ENCODE measurements around the gene LRRD1.

DNA sequence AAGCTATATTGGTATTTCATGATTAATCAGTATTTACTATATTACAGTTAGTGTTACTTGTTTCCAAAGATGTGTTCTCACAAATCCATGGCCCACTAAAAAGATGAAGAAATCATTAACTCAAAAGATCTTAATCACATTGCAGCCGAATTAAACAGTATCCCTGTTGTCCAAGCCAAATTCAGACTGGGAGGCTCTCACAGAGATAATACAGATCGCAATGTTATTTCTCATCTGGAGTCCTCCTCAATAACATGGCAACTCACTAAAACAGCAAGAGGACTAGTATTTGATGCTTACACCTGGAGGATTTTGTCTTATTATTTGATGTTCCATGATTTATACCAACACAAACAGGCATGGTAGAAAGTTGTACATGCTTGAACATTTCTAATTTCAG lies 68.1 kb downstream of the LRRD1 start:
- TF ChIP-seq CTCF (IDR thresholded peaks at IDR 0.05) = no peak
- no peak for TF ChIP-seq POLR2A (IDR thresholded peaks at IDR 0.05)
- no peak for TF ChIP-seq EP300 (IDR thresholded peaks at IDR 0.05)
